IMR-90 (cell line): ENCODE measurements around the gene ARHGAP21. TPM values are rescaled to one million over a fixed set of nuclear protein-coding genes. Genes with fewer than 3 reads are reported as not detected.

Experiments used
- ATAC-seq: fragments of 200-7000 bp; cut with Tn5 transposase; 2 replicates; pipeline ENCODE4 v1.9.1; 2020; ENCODE audit warnings: low read depth, mild to moderate bottlenecking, moderate library complexity
- BruUV-seq: library from RNA; stranded (reverse); fragments of 400-500 nt; replicated peaks from 2 replicates; lab custom pipeline; 2021; lab: Mats Ljungman, UMichigan
- CTCF ChIA-PET: fragments of 300-600 bp; formaldehyde crosslinking; extraction: SDS; loops from one replicate; lab custom pipeline; 2021; ENCODE audit warnings: antibody characterized with exemption; lab: Yijun Ruan, JAX
- POLR2A ChIA-PET: fragments of 300-600 bp; sonication (Branson Sonifier 250); formaldehyde crosslinking; loops from one replicate; lab custom pipeline; 2022; ENCODE audit warnings: antibody characterized with exemption; ENCODE audit not compliant: unreplicated experiment; lab: Charles Lee
- DNase-seq: peaks from one replicate; pipeline ENCODE4 v3.0.0; 2013
- H2AFZ ChIP-seq: replicated peaks from 2 replicates; pipeline ENCODE3; 2013; ENCODE audit warnings: low read length, mild to moderate bottlenecking; ENCODE audit not compliant: poor library complexity
- H2AK5ac ChIP-seq: 2 replicates; pipeline ENCODE4 v1.6.1; 2013; ENCODE audit warnings: low read depth, low read length, inconsistent platforms
- H2AK9ac ChIP-seq: replicated peaks from 2 replicates; pipeline ENCODE3; 2013; ENCODE audit warnings: mild to moderate bottlenecking, low read depth, low read length, moderate library complexity; ENCODE audit not compliant: poor library complexity
- H2BK120ac ChIP-seq: 2 replicates; pipeline ENCODE4 v1.6.1; 2013; ENCODE audit warnings: low read depth, low read length, inconsistent platforms
- H2BK15ac ChIP-seq: 3 replicates; pipeline ENCODE4 v1.6.1; 2013; ENCODE audit warnings: low read depth, low read length, inconsistent platforms
- H2BK20ac ChIP-seq: 2 replicates; pipeline ENCODE4 v1.6.1; 2013; ENCODE audit warnings: low read depth, mild to moderate bottlenecking, inconsistent platforms, low read length, moderate library complexity
- H2BK5ac ChIP-seq: 2 replicates; pipeline ENCODE4 v1.6.1; 2013; ENCODE audit warnings: mild to moderate bottlenecking, low read depth, low read length, inconsistent platforms; ENCODE audit not compliant: poor library complexity, severe bottlenecking
- H3K14ac ChIP-seq: replicated peaks from 2 replicates; pipeline ENCODE4 v1.6.1; 2013; ENCODE audit warnings: low read depth, low read length, inconsistent platforms
- H3K18ac ChIP-seq: 2 replicates; pipeline ENCODE4 v1.6.1; 2013; ENCODE audit warnings: low read depth, low read length, control low read depth
- H3K23ac ChIP-seq: 2 replicates; pipeline ENCODE4 v1.6.1; 2013; ENCODE audit warnings: low read depth, low read length, inconsistent platforms
- H3K27ac ChIP-seq: 2 replicates; pipeline ENCODE4 v1.5.1; 2013; ENCODE audit warnings: mild to moderate bottlenecking, control low read depth, low read length; ENCODE audit not compliant: insufficient read depth
- H3K27me3 ChIP-seq: 2 replicates; pipeline ENCODE4 v1.6.1; 2013; ENCODE audit warnings: low read length; ENCODE audit not compliant: control insufficient read depth, insufficient read depth
- H3K36me3 ChIP-seq: 2 replicates; pipeline ENCODE4 v1.6.1; 2013; ENCODE audit warnings: low read length, mixed read lengths; ENCODE audit not compliant: control insufficient read depth, insufficient read depth
- H3K4ac ChIP-seq: 2 replicates; pipeline ENCODE4 v1.6.1; 2013; ENCODE audit warnings: low read depth, low read length, inconsistent platforms
- H3K4me1 ChIP-seq: 2 replicates; pipeline ENCODE4 v1.6.1; 2013; ENCODE audit warnings: low read length, mixed read lengths; ENCODE audit not compliant: control insufficient read depth, insufficient read depth
- H3K4me2 ChIP-seq: 2 replicates; pipeline ENCODE4 v1.6.1; 2013; ENCODE audit warnings: low read depth, mild to moderate bottlenecking, control low read depth, low read length, moderate library complexity
- H3K4me3 ChIP-seq: 2 replicates; pipeline ENCODE4 v1.5.1; 2013; ENCODE audit warnings: low read depth, mild to moderate bottlenecking, control low read depth, low read length, moderate library complexity; ENCODE audit not compliant: insufficient read depth
- H3K56ac ChIP-seq: 2 replicates; pipeline ENCODE4 v1.6.1; 2013; ENCODE audit warnings: low read length, inconsistent platforms; ENCODE audit not compliant: insufficient read depth; ENCODE audit errors: extremely low read depth
- H3K79me1 ChIP-seq, 2 experiments: 2 replicates each; pipeline ENCODE4 v1.6.1; 2013; ENCODE audit warnings: low read length in 2 of 2, inconsistent platforms in 1 of 2, low read depth in 1 of 2
- H3K9ac ChIP-seq: 2 replicates; pipeline ENCODE4 v1.6.1; 2013; ENCODE audit warnings: low read depth, low read length, control low read depth
- H3K9me1 ChIP-seq: 2 replicates; pipeline ENCODE4 v1.6.1; 2013; ENCODE audit warnings: low read length, inconsistent platforms; ENCODE audit not compliant: insufficient read depth
- H3K9me3 ChIP-seq: 2 replicates; pipeline ENCODE4 v1.6.1; 2013; ENCODE audit warnings: low read length; ENCODE audit not compliant: control insufficient read depth, insufficient read depth
- H4K20me1 ChIP-seq: 2 replicates; pipeline ENCODE4 v1.6.1; 2013; ENCODE audit warnings: low read length, inconsistent platforms; ENCODE audit not compliant: insufficient read depth
- H4K5ac ChIP-seq: 2 replicates; pipeline ENCODE4 v1.6.1; 2013; ENCODE audit warnings: mild to moderate bottlenecking, low read depth, low read length, control low read depth
- H4K8ac ChIP-seq, 2 experiments: 2 replicates each; pipeline ENCODE4 v1.6.1; 2013; ENCODE audit warnings: low read depth in 2 of 2, low read length in 2 of 2, control low read depth in 1 of 2, inconsistent platforms in 1 of 2
- H4K91ac ChIP-seq: 2 replicates; pipeline ENCODE4 v1.6.1; 2013; ENCODE audit warnings: low read depth, low read length, inconsistent platforms; ENCODE audit not compliant: insufficient read depth
- BHLHE40 ChIP-seq: fragments of 150-350 bp; IDR thresholded peaks from 2 replicates; pipeline ENCODE4 v1.6.1; 2016; ENCODE audit warnings: mild to moderate bottlenecking, low read depth, low read length
- MXI1 ChIP-seq: IDR thresholded peaks from 2 replicates; pipeline ENCODE4 v1.6.1; 2012; ENCODE audit warnings: low read depth, mild to moderate bottlenecking, low read length, moderate library complexity, borderline replicate concordance
- NFE2L2 ChIP-seq: fragments of 150-350 bp; IDR thresholded peaks from 2 replicates; pipeline ENCODE4 v1.6.1; 2016; ENCODE audit warnings: low read depth, mild to moderate bottlenecking, low read length
- RAD21 ChIP-seq: IDR thresholded peaks from 2 replicates; pipeline ENCODE4 v1.6.1; 2012; ENCODE audit warnings: low read length, improper control_type of control experiment
- RCOR1 ChIP-seq: IDR thresholded peaks from 2 replicates; pipeline ENCODE4 v1.6.1; 2012; ENCODE audit warnings: mild to moderate bottlenecking, low read length, improper control_type of control experiment; ENCODE audit not compliant: insufficient replicate concordance
- SMC3 ChIP-seq: fragments of 150-350 bp; IDR thresholded peaks from 2 replicates; pipeline ENCODE4 v1.6.1; 2016; ENCODE audit warnings: low read depth, mild to moderate bottlenecking, antibody characterized with exemption, low read length, moderate library complexity
- WGBS, 2 experiments: methylation state at CpG; one replicate each; pipeline versions ENCODE4 v1.1.5 to v1.1.7; 2013; ENCODE audit warnings: missing lambda C conversion rate in 2 of 2; ENCODE audit not compliant: insufficient read length in 1 of 2; ENCODE audit errors: extremely low coverage in 2 of 2; 5-methylcytosine and 5-hydroxymethylcytosine counted together
- dilution Hi-C: fragments of 300-500 bp; cut with HindIII; formaldehyde crosslinking; loops from one replicate; pipeline ENCODE4 v1.14.3; 2018; ENCODE audit warnings: low sequenced_read_pairs; ENCODE audit not compliant: unreplicated experiment
- in situ Hi-C: fragments of 300-500 bp; cut with MboI; formaldehyde crosslinking; loops from 3 replicates; pipeline ENCODE4 v1.14.3; 2019; ENCODE audit warnings: low sequenced_read_pairs, inconsistent platforms, mixed read lengths
- intact Hi-C: fragments of 100-400 bp; cut with micrococcal nuclease; formaldehyde crosslinking; loops from 2 replicates; pipeline ENCODE4 v1.10.0; 2022
- polyA plus RNA-seq, 3 experiments: library from polyadenylated mRNA; depleted of rRNA; stranded (reverse); fragments of >200 nt; gene quantifications; 2 replicates each; pipeline ENCODE4 v1.2.3, GENCODE V29; 2012; ENCODE audit warnings: low replicate concordance in 1 of 3
- total RNA-seq: library from RNA; depleted of rRNA; stranded (reverse); fragments of >200 nt; gene quantifications from 2 replicates; pipeline ENCODE4 v1.2.3, GENCODE V29; 2012
- TF ChIP-seq, protein P1 (sequence below): fragments of 150-350 bp; IDR thresholded peaks from 2 replicates; pipeline ENCODE4 v1.6.1; 2016; ENCODE audit warnings: low read depth, mild to moderate bottlenecking, low read length, moderate library complexity, borderline replicate concordance
- TF ChIP-seq, protein P2 (sequence below): conservative IDR thresholded peaks from 2 replicates; pipeline ENCODE4 v1.5.1; 2012; ENCODE audit warnings: mild to moderate bottlenecking, low read depth, low read length, improper control_type of control experiment

ARHGAP21 gene
- total and polyA plus RNA-seq, 2 of the 4 experiments (the other 2 are of a cell fraction): 43.3 to 94.3 TPM

DNA sequence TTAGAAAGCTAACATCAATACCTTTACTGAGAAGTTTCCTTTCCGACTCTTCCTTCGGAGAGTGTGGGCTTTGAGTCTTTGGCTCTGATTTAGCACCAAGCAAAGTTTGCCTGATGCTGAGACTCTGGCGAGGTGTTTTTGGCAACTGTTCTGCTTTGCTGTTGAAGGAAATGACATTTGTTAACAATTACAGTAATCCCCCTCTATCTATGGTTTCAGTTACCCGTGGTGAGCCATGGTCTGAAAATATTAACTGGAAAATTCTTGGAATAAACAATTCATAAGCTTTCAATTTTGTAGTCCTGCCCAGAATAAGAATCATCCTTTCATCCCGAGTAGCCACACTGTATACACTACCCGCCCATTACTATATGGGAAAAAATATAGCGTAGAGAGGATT, 126.3 kb downstream of the ARHGAP21 start:
- no peak for DNase-seq
- dilution Hi-C loops: no loop called here
- Histone ChIP-seq H3K9me3 (no peaks in the 10 kb centered on the region), H3K27me3 (no peaks in the 10 kb centered on the region), H2BK20ac (no peak overlapping the region), H2BK5ac (no peak overlapping the region), H3K9ac (no peak overlapping the region), H2BK120ac (no peak overlapping the region), H3K9me1 (no peaks in the 10 kb centered on the region), H3K23ac (no peak overlapping the region), H3K27ac (no peak overlapping the region), H3K4me3 (no peak overlapping the region), H3K79me1 (peaks cover under 1 to 7% of the 10 kb centered on the region in 2 experiments; a peak in 3 of 4 replicates), H2AK9ac (no peak overlapping the region), H3K4ac (no peak overlapping the region), H3K14ac (no peak overlapping the region), H2BK15ac (no peak overlapping the region), H3K36me3 (peaks cover 40% of the 10 kb centered on the region), H3K4me1 (0 out of 2 replicates have a peak, but pooled peaks cover 2% of the 10 kb centered on the region), H3K18ac (no peak overlapping the region), H3K4me2 (no peak overlapping the region), H2AFZ (no peak overlapping the region), H4K5ac (no peak overlapping the region), H4K20me1 (no peaks in the 10 kb centered on the region), H4K8ac (no peak overlapping the region), H4K91ac (no peak overlapping the region), H2AK5ac (no peak overlapping the region), H3K56ac (no peak overlapping the region)
- no peak for ATAC-seq
- no TSS peak for BruUV-seq
- ChIA-PET POLR2A (no interaction called here), CTCF (interaction anchor here (0.6 kb wide), 1 partner anchor 22 kb away, joined by 3 read pairs; no protein-coding TSS in a partner anchor)
- WGBS, 2 experiments: no CpG with 5 or more reads among the region's 7 CpGs
- TF ChIP-seq RAD21: no peak
- no peak for TF ChIP-seq RCOR1
- TF ChIP-seq NFE2L2: no peak
- TF ChIP-seq, protein P1, sequence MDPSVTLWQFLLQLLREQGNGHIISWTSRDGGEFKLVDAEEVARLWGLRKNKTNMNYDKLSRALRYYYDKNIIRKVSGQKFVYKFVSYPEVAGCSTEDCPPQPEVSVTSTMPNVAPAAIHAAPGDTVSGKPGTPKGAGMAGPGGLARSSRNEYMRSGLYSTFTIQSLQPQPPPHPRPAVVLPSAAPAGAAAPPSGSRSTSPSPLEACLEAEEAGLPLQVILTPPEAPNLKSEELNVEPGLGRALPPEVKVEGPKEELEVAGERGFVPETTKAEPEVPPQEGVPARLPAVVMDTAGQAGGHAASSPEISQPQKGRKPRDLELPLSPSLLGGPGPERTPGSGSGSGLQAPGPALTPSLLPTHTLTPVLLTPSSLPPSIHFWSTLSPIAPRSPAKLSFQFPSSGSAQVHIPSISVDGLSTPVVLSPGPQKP: no peak
- TF ChIP-seq, protein P2, sequence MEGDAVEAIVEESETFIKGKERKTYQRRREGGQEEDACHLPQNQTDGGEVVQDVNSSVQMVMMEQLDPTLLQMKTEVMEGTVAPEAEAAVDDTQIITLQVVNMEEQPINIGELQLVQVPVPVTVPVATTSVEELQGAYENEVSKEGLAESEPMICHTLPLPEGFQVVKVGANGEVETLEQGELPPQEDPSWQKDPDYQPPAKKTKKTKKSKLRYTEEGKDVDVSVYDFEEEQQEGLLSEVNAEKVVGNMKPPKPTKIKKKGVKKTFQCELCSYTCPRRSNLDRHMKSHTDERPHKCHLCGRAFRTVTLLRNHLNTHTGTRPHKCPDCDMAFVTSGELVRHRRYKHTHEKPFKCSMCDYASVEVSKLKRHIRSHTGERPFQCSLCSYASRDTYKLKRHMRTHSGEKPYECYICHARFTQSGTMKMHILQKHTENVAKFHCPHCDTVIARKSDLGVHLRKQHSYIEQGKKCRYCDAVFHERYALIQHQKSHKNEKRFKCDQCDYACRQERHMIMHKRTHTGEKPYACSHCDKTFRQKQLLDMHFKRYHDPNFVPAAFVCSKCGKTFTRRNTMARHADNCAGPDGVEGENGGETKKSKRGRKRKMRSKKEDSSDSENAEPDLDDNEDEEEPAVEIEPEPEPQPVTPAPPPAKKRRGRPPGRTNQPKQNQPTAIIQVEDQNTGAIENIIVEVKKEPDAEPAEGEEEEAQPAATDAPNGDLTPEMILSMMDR: no peak
- no peak for TF ChIP-seq BHLHE40
- TF ChIP-seq MXI1: no peak
- TF ChIP-seq SMC3: no peak
- intact Hi-C loops: no loop called here
- in situ Hi-C loops: no loop called here
